H9 (cell line): ENCODE measurements around the gene WDR74. TPM values are rescaled to one million over a fixed set of nuclear protein-coding genes. Genes with fewer than 3 reads are reported as not detected.

ENCODE experiments used
- DNase-seq: peaks from one replicate; pipeline ENCODE4 v3.0.0-alpha.2; 2017
- H2AFZ ChIP-seq: one replicate; pipeline ENCODE4 v1.6.1; 2013; ENCODE audit warnings: mild to moderate bottlenecking, low read length, control low read depth, moderate library complexity
- H2AK5ac ChIP-seq: 2 replicates; pipeline ENCODE4 v1.6.1; 2013; ENCODE audit warnings: low read length, control low read depth, mixed read lengths; ENCODE audit not compliant: insufficient read length
- H2BK120ac ChIP-seq: one replicate; pipeline ENCODE4 v1.6.1; 2013; ENCODE audit warnings: low read depth, mild to moderate bottlenecking, low read length, control low read depth, inconsistent platforms; ENCODE audit not compliant: poor library complexity, severe bottlenecking
- H2BK12ac ChIP-seq: 2 replicates; pipeline ENCODE4 v1.6.1; 2013; ENCODE audit warnings: low read length, control low read depth, mixed read lengths, low read depth; ENCODE audit not compliant: insufficient read length
- H2BK15ac ChIP-seq: 2 replicates; pipeline ENCODE4 v1.6.1; 2013; ENCODE audit warnings: low read depth, low read length, control low read depth
- H2BK20ac ChIP-seq: one replicate; pipeline ENCODE4 v1.6.1; 2013; ENCODE audit warnings: low read depth, mild to moderate bottlenecking, low read length, control low read depth, inconsistent platforms; ENCODE audit not compliant: poor library complexity, severe bottlenecking
- H2BK5ac ChIP-seq: 2 replicates; pipeline ENCODE4 v1.6.1; 2013; ENCODE audit warnings: low read length, control low read depth, mixed read lengths; ENCODE audit not compliant: insufficient read length
- H3K14ac ChIP-seq: 2 replicates; pipeline ENCODE4 v1.6.1; 2013; ENCODE audit warnings: low read length, control low read depth; ENCODE audit not compliant: insufficient read depth
- H3K18ac ChIP-seq: 2 replicates; pipeline ENCODE4 v1.6.1; 2013; ENCODE audit warnings: low read depth, mild to moderate bottlenecking, mixed read lengths, low read length, control low read depth; ENCODE audit not compliant: insufficient read length
- H3K23ac ChIP-seq: 2 replicates; pipeline ENCODE4 v1.6.1; 2013; ENCODE audit warnings: low read length, control low read depth, mixed read lengths, low read depth; ENCODE audit not compliant: insufficient read length
- H3K23me2 ChIP-seq: 2 replicates; pipeline ENCODE4 v1.6.1; 2013; ENCODE audit warnings: low read depth, mild to moderate bottlenecking, mixed read lengths, low read length, control low read depth; ENCODE audit not compliant: insufficient read length, poor library complexity, severe bottlenecking
- H3K27ac ChIP-seq: 2 replicates; pipeline ENCODE4 v1.5.1; 2013; ENCODE audit warnings: low read length, control low read depth, mixed read lengths, low read depth; ENCODE audit not compliant: insufficient read length
- H3K27me3 ChIP-seq: 2 replicates; pipeline ENCODE4 v1.6.1; 2013; ENCODE audit warnings: low read length, control low read depth, inconsistent platforms; ENCODE audit not compliant: insufficient read depth
- H3K4ac ChIP-seq: 2 replicates; pipeline ENCODE4 v1.6.1; 2013; ENCODE audit warnings: low read depth, mild to moderate bottlenecking, control low read depth, inconsistent platforms, low read length, moderate library complexity
- H3K4me1 ChIP-seq: 2 replicates; pipeline ENCODE4 v1.6.1; 2013; ENCODE audit warnings: low read length, control low read depth, inconsistent platforms; ENCODE audit not compliant: insufficient read depth
- H3K4me2 ChIP-seq: 2 replicates; pipeline ENCODE4 v1.6.1; 2013; ENCODE audit warnings: low read length, control low read depth, mixed read lengths; ENCODE audit not compliant: insufficient read length, insufficient read depth
- H3K56ac ChIP-seq: 2 replicates; pipeline ENCODE4 v1.6.1; 2013; ENCODE audit warnings: low read depth, mild to moderate bottlenecking, mixed read lengths, low read length, control low read depth; ENCODE audit not compliant: insufficient read length
- H3K79me1 ChIP-seq: 2 replicates; pipeline ENCODE4 v1.6.1; 2013; ENCODE audit warnings: low read depth, mild to moderate bottlenecking, moderate library complexity, low read length, control low read depth, inconsistent platforms; ENCODE audit not compliant: insufficient read depth, poor library complexity, severe bottlenecking
- H3K79me2 ChIP-seq: 2 replicates; pipeline ENCODE4 v1.6.1; 2013; ENCODE audit warnings: low read length, control low read depth, inconsistent platforms; ENCODE audit not compliant: insufficient read depth
- H3K9ac ChIP-seq: 2 replicates; pipeline ENCODE4 v1.6.1; 2013; ENCODE audit warnings: low read length, control low read depth, mixed read lengths; ENCODE audit not compliant: insufficient read length; ENCODE audit errors: extremely low read depth
- H3K9me3 ChIP-seq: one replicate; pipeline ENCODE4 v1.6.1; 2013; ENCODE audit warnings: low read depth, low read length, inconsistent platforms; ENCODE audit not compliant: control insufficient read depth
- H3T11ph ChIP-seq: one replicate; pipeline ENCODE4 v1.6.1; 2013; ENCODE audit warnings: mild to moderate bottlenecking, low read length, control low read depth, inconsistent platforms
- H4K20me1 ChIP-seq: one replicate; pipeline ENCODE4 v1.6.1; 2013; ENCODE audit not compliant: control insufficient read depth, insufficient read length, insufficient read depth
- H4K5ac ChIP-seq: 2 replicates; pipeline ENCODE4 v1.6.1; 2013; ENCODE audit warnings: low read depth, mild to moderate bottlenecking, mixed read lengths, low read length, control low read depth; ENCODE audit not compliant: insufficient read length
- H4K8ac ChIP-seq: replicated peaks from 2 replicates; pipeline ENCODE4 v1.6.1; 2013; ENCODE audit warnings: low read length, control low read depth, mixed read lengths, low read depth; ENCODE audit not compliant: insufficient read length
- H4K91ac ChIP-seq: 2 replicates; pipeline ENCODE4 v1.6.1; 2013; ENCODE audit warnings: low read depth, mild to moderate bottlenecking, moderate library complexity, mixed read lengths, low read length, control low read depth; ENCODE audit not compliant: insufficient read length
- H3K27ac Mint-ChIP-seq, 3 experiments: 2 replicates in 2 of 3; 3 replicates in 1 of 3; pipeline ENCODE4 v1.8.0; 2020 to 2021; ENCODE audit warnings: mixed read lengths in 3 of 3, mild to moderate bottlenecking in 1 of 3, moderate library complexity in 1 of 3
- H3K27me3 Mint-ChIP-seq: 2 replicates; pipeline ENCODE4 v1.8.0; 2021; ENCODE audit warnings: low read depth, mild to moderate bottlenecking, moderate library complexity, mixed read lengths
- H3K36me3 Mint-ChIP-seq, 3 experiments: 2 replicates in 2 of 3; 3 replicates in 1 of 3; pipeline ENCODE4 v1.8.0; 2020 to 2021; ENCODE audit warnings: low read depth in 3 of 3, mixed read lengths in 3 of 3; ENCODE audit not compliant: insufficient read depth in 1 of 3
- H3K4me1 Mint-ChIP-seq, 2 experiments: 2 replicates each; pipeline ENCODE4 v1.8.0; 2020; ENCODE audit warnings: mixed read lengths in 2 of 2
- H3K4me3 Mint-ChIP-seq, 2 experiments: 2 replicates in 1 of 2; 3 replicates in 1 of 2; pipeline ENCODE4 v1.8.0; 2020 to 2021; ENCODE audit warnings: mild to moderate bottlenecking in 2 of 2, mixed read lengths in 2 of 2, moderate library complexity in 1 of 2
- H3K9me3 Mint-ChIP-seq, 2 experiments: 2 replicates in 1 of 2; 3 replicates in 1 of 2; pipeline ENCODE4 v1.8.0; 2020; ENCODE audit warnings: mild to moderate bottlenecking in 2 of 2, mixed read lengths in 2 of 2, moderate library complexity in 1 of 2
- CTCF ChIP-seq: fragments of 200-600 bp; sonication (generic); conservative IDR thresholded peaks from 3 replicates; pipeline ENCODE4 v1.8.0; 2021; ENCODE audit warnings: antibody characterized with exemption, mild to moderate bottlenecking
- WGBS: extraction: QIAGEN DNeasy Blood & Tissue Kit; methylation state at CpG from one replicate; pipeline ENCODE4 v1.1.7; 2013; ENCODE audit warnings: missing lambda C conversion rate, low lambda C conversion rate, mixed read lengths; ENCODE audit not compliant: insufficient read length; ENCODE audit errors: extremely low coverage; 5-methylcytosine and 5-hydroxymethylcytosine counted together
- total RNA-seq: library from RNA; stranded (reverse); gene quantifications from 2 replicates; pipeline ENCODE4 v1.2.1, GENCODE V29; 2021

WDR74 gene
- total RNA-seq, 1 experiment from 2014 or later, result 121 TPM

GRCh38 chr11:62888406-62888805 lies 49.0 kb upstream of the WDR74 start:
- Histone ChIP-seq H3T11ph (no peak overlapping the region), H3K14ac (no peak overlapping the region), H3K4ac (no peak overlapping the region), H4K8ac (no peak overlapping the region), H2BK15ac (no peak overlapping the region), H4K5ac (no peak overlapping the region), H3K4me1 (no peaks in the 10 kb centered on the region), H3K4me2 (no peak overlapping the region), H3K9ac (no peak overlapping the region), H3K23me2 (no peaks in the 10 kb centered on the region), H3K23ac (no peak overlapping the region), H3K79me2 (no peaks in the 10 kb centered on the region; the same call in 1 of the 2 replicates), H3K27ac (no peak overlapping the region), H4K91ac (no peak overlapping the region), H3K56ac (no peak overlapping the region), H3K9me3 (no peaks in the 10 kb centered on the region), H3K79me1 (no peaks in the 10 kb centered on the region), H2BK120ac (no peak overlapping the region), H2AK5ac (no peak overlapping the region), H3K18ac (no peak overlapping the region), H2BK12ac (no peak overlapping the region), H3K27me3 (no peaks in the 10 kb centered on the region; the same call in 1 of the 2 replicates), H2BK5ac (no peak overlapping the region), H2AFZ (no peak overlapping the region), H2BK20ac (no peak overlapping the region), H4K20me1 (no peaks in the 10 kb centered on the region)
- H3K36me3 Mint-ChIP-seq, result peaks cover 55 to 68% (median 65%) of the 10 kb centered on the region in 3 experiments
- H3K27me3 Mint-ChIP-seq, result no peaks in the 10 kb centered on the region
- no peak overlapping the region for H3K4me3 Mint-ChIP-seq
- H3K27ac Mint-ChIP-seq, result peak overlapping the region; percentile 34 to 93 (median 44); a peak in 4 of 7 replicates
- WGBS, result no CpG with 5 or more reads among the region's 14 CpGs
- TF ChIP-seq CTCF, result no peak
- H3K9me3 Mint-ChIP-seq, result no peaks in the 10 kb centered on the region; a peak in 1 of 5 replicates
- peaks cover 27 to 32% of the 10 kb centered on the region in 2 experiments for H3K4me1 Mint-ChIP-seq
- no peak for DNase-seq
